Activated CD8-positive, alpha-beta T cell treated with anti-CD3 and anti-CD28 coated beads for 36 hours (primary cell): ENCODE data around the gene NPHP4. TPM values are rescaled to one million over a fixed set of nuclear protein-coding genes. Genes with fewer than 3 reads are reported as not detected.
"Not testable (repeated sequence)": the region's sequence is repeated elsewhere in the genome, so short reads cannot be mapped to it uniquely, and the experiment has no call there.

Experiments
- ATAC-seq: fragments of 200-7000 bp; cut with Tn5 transposase; one replicate; pipeline ENCODE4 v1.10.0; 2021; ENCODE audit warnings: mild to moderate bottlenecking, moderate library complexity
- CTCF ChIA-PET: fragments of 350-600 bp; sonication (Branson Sonifier 250); formaldehyde crosslinking; loops from one replicate; lab custom pipeline; 2021; ENCODE audit warnings: antibody characterized with exemption; lab: Charles Lee
- POLR2A ChIA-PET: fragments of 350-600 bp; sonication (Branson Sonifier 250); formaldehyde crosslinking; loops from one replicate; lab custom pipeline; 2021; ENCODE audit warnings: antibody characterized with exemption; lab: Charles Lee
- DNase-seq: peaks from one replicate; pipeline ENCODE4 v3.0.0-alpha.2; 2020
- H3K27ac Mint-ChIP-seq: one replicate; pipeline ENCODE4 v1.8.0; 2021; ENCODE audit warnings: mild to moderate bottlenecking, mixed read lengths
- H3K27me3 Mint-ChIP-seq: one replicate; pipeline ENCODE4 v1.8.0; 2021; ENCODE audit warnings: mixed read lengths
- H3K36me3 Mint-ChIP-seq: one replicate; pipeline ENCODE4 v1.8.0; 2021; ENCODE audit warnings: low read depth, mixed read lengths
- H3K4me1 Mint-ChIP-seq: one replicate; pipeline ENCODE4 v1.8.0; 2021; ENCODE audit warnings: low read depth, mixed read lengths
- H3K4me3 Mint-ChIP-seq: one replicate; pipeline ENCODE4 v1.8.0; 2021; ENCODE audit warnings: mild to moderate bottlenecking, moderate library complexity, mixed read lengths
- H3K9me3 Mint-ChIP-seq: one replicate; pipeline ENCODE4 v1.8.0; 2021; ENCODE audit warnings: mixed read lengths
- CTCF ChIP-seq: fragments of 200-600 bp; IDR thresholded peaks from one replicate; pipeline ENCODE4 v1.8.0; 2022; ENCODE audit warnings: antibody characterized with exemption, mild to moderate bottlenecking
- intact Hi-C: fragments of 100-400 bp; cut with micrococcal nuclease; formaldehyde crosslinking; loops from one replicate; pipeline ENCODE4 v1.10.0; 2022
- total RNA-seq, 2 experiments: library from RNA; stranded (reverse); gene quantifications; one replicate each; pipeline ENCODE4 v1.2.3, GENCODE V29; 2021

The NPHP4 gene
- total RNA-seq, 2 experiments from 2014 or later, result 16.5 to 16.8 TPM

GRCh38 chr1:5927506-5928370, 64.5 kb downstream of the NPHP4 start:
- ATAC-seq (no peak), DNase-seq (no peak)
- peaks cover 10% of the 10 kb centered on the region for H3K36me3 Mint-ChIP-seq
- H3K9me3 Mint-ChIP-seq, result peaks cover 2% of the 10 kb centered on the region
- no peaks in the 10 kb centered on the region for H3K4me1 Mint-ChIP-seq
- no peak overlapping the region for H3K4me3 Mint-ChIP-seq
- no peak overlapping the region for H3K27ac Mint-ChIP-seq
- H3K27me3 Mint-ChIP-seq, result no peaks in the 10 kb centered on the region
- TF ChIP-seq CTCF, result no peak
- ChIA-PET POLR2A (no interaction called here), CTCF (no interaction called here)
- intact Hi-C loops, result no loop called here

- peaks cover 10% of the 10 kb centered on the region for H3K36me3 Mint-ChIP-seq
- intact Hi-C loops, result no loop called here
- no peak overlapping the region for H3K27ac Mint-ChIP-seq
- no peak for ATAC-seq
- H3K4me3 Mint-ChIP-seq, result no peak overlapping the region
- TF ChIP-seq CTCF, result no peak
- no peaks in the 10 kb centered on the region for H3K27me3 Mint-ChIP-seq
- no peaks in the 10 kb centered on the region for H3K4me1 Mint-ChIP-seq
- ChIA-PET CTCF (no interaction called here), POLR2A (no interaction called here)
- no peak for DNase-seq
- peaks cover 2% of the 10 kb centered on the region for H3K9me3 Mint-ChIP-seq
Measured at GRCh38 chr1:5926686-5927435, 65.4 kb downstream of the NPHP4 start.

GRCh38 chr1:5922700-5923330, 69.4 kb downstream of the NPHP4 start:
- H3K4me1 Mint-ChIP-seq, ATAC-seq, CTCF ChIA-PET, H3K36me3 Mint-ChIP-seq, H3K27ac Mint-ChIP-seq, H3K9me3 Mint-ChIP-seq, H3K4me3 Mint-ChIP-seq, intact Hi-C loops, DNase-seq, H3K27me3 Mint-ChIP-seq: not testable (repeated sequence)
- POLR2A ChIA-PET, result interaction anchor here (1.0 to 1.1 kb wide), 2 partner anchors 10 kb away, joined by 3 read pairs; no protein-coding TSS in a partner anchor

GRCh38 chr1:5921671-5922070, 70.6 kb downstream of the NPHP4 start:
- intact Hi-C loops, result no loop called here

More at GRCh38 chr1:5921671-5922070, 70.6 kb downstream of the NPHP4 start:
- ChIA-PET CTCF (no interaction called here), POLR2A (no interaction called here)
- Mint-ChIP-seq H3K27ac (no peak overlapping the region), H3K4me3 (no peak overlapping the region), H3K36me3 (peaks cover 7% of the 10 kb centered on the region), H3K4me1 (no peaks in the 10 kb centered on the region), H3K9me3 (peaks cover 2% of the 10 kb centered on the region), H3K27me3 (no peaks in the 10 kb centered on the region)
- ATAC-seq, result no peak
- no peak for DNase-seq
- no peak for TF ChIP-seq CTCF
